Testis (tissue), 3 donors: ENCODE data around the gene TP73. TPM values are rescaled to one million over a fixed set of nuclear protein-coding genes. Genes with fewer than 3 reads are reported as not detected.
A peak's percentile ranks its signal among the peaks of the same experiment; 100 is the strongest.

Experiments used
- DNase-seq: peaks from one replicate; pipeline ENCODE4 v3.0.0-alpha.2; 2019
- H3K27ac ChIP-seq, 2 donors: fragments of 200-600 bp; sonication (generic); one replicate each; pipeline ENCODE4 v1.5.1; 2019
- H3K27me3 ChIP-seq: fragments of 200-600 bp; sonication (generic); one replicate; pipeline ENCODE4 v1.5.1; 2019
- H3K36me3 ChIP-seq: fragments of 200-600 bp; sonication (generic); one replicate; pipeline ENCODE4 v1.5.1; 2017; ENCODE audit warnings: low read depth; ENCODE audit errors: missing control alignments
- H3K4me1 ChIP-seq: fragments of 200-600 bp; sonication (generic); one replicate; pipeline ENCODE4 v1.5.1; 2019
- H3K4me3 ChIP-seq, 2 donors: fragments of 200-600 bp; sonication (generic); one replicate each; pipeline ENCODE4 v1.5.1; 2017 to 2019
- H3K9me3 ChIP-seq: fragments of 200-600 bp; sonication (generic); one replicate; pipeline ENCODE4 v1.5.1; 2017
- POLR2A ChIP-seq: fragments of 450-650 bp; IDR thresholded peaks from one replicate; pipeline ENCODE4 v1.6.1; 2017; ENCODE audit warnings: antibody characterized with exemption, mild to moderate bottlenecking, moderate library complexity
- WGBS, 2 donors: methylation state at CpG; one replicate each; pipeline ENCODE4 v1.1.5; 2018; 5-methylcytosine and 5-hydroxymethylcytosine counted together
- intact Hi-C: fragments of 100-400 bp; cut with DNase I; formaldehyde crosslinking; loops from one replicate; pipeline ENCODE4 v1.15.1; 2023; ENCODE audit warnings: low total_unique reads
- polyA plus RNA-seq: library from polyadenylated mRNA; stranded (reverse); fragments of 350-450 nt; fragmentation: Illumina TruSeq; extraction: RNeasy Lipid Tissue Mini Kit (QIAGEN cat#74804); gene quantifications from one replicate; pipeline ENCODE4 v1.2.3, GENCODE V29; 2014; ENCODE audit warnings: low read depth, low replicate concordance; ENCODE audit not compliant: insufficient read depth
- total RNA-seq, 2 donors: library from RNA; depleted of rRNA; stranded (reverse); fragments of >200 nt; gene quantifications; one replicate each; pipeline ENCODE4 v1.2.3, GENCODE V29; 2016
- TF ChIP-seq, protein P1 (sequence below), 3 experiments: fragments of 450-650 bp in 2 of 3; fragments of 200-600 bp in 1 of 3; sonication (generic) in 1 of 3; IDR thresholded peaks; one replicate each; pipeline ENCODE4 v1.5.1; 2016 to 2019; ENCODE audit warnings: antibody characterized with exemption in 3 of 3, mild to moderate bottlenecking in 2 of 3, moderate library complexity in 1 of 3

Gene TP73
- total and polyA plus RNA-seq, 3 donors from 2014 or later = 1.3 to 2.2 (median 1.5) TPM

DNA sequence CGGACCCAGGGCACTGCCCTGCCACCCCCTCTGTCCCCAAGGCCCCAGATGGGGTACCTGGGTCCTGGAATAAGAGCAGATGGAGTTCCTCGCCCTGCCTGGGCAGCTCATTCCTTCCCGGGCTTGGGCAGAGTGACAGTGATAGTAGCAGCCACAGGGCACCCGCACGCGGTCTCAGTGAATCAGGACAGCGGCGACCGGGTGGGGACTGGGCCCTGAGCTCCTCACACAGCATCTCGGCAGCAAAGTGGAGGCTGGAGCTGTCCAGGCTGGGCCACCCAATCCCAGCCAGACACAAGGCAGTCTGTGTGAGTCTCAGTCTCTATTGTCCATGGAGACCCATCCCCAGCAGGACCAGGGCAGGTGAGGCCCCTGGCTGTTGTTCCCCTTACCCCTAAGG is 62.5 kb downstream of the TP73 start:
- Histone ChIP-seq H3K9me3 (no peaks in the 10 kb centered on the region), H3K4me1 (no peaks in the 10 kb centered on the region), H3K4me3 (no peak overlapping the region), H3K27ac (no peak overlapping the region), H3K36me3 (no peaks in the 10 kb centered on the region), H3K27me3 (no peaks in the 10 kb centered on the region)
- DNase-seq = no peak
- 83 to 94% methylated on average over 2 to 9 of the region's 10 CpGs for WGBS, 2 donors
- intact Hi-C loops = no loop called here
- TF ChIP-seq, protein P1, sequence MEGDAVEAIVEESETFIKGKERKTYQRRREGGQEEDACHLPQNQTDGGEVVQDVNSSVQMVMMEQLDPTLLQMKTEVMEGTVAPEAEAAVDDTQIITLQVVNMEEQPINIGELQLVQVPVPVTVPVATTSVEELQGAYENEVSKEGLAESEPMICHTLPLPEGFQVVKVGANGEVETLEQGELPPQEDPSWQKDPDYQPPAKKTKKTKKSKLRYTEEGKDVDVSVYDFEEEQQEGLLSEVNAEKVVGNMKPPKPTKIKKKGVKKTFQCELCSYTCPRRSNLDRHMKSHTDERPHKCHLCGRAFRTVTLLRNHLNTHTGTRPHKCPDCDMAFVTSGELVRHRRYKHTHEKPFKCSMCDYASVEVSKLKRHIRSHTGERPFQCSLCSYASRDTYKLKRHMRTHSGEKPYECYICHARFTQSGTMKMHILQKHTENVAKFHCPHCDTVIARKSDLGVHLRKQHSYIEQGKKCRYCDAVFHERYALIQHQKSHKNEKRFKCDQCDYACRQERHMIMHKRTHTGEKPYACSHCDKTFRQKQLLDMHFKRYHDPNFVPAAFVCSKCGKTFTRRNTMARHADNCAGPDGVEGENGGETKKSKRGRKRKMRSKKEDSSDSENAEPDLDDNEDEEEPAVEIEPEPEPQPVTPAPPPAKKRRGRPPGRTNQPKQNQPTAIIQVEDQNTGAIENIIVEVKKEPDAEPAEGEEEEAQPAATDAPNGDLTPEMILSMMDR (IDR thresholded peaks at IDR 0.05) = no peak
- TF ChIP-seq POLR2A = no peak

- intact Hi-C loops = no loop called here
- TF ChIP-seq, protein P1 (IDR thresholded peaks at IDR 0.05) = no peak
- no peak for TF ChIP-seq POLR2A
- no peaks in the 10 kb centered on the region for H3K9me3 ChIP-seq
- WGBS, 2 donors = 75 to 91% methylated on average over 3 to 6 of the region's 6 CpGs
- no peak overlapping the region for H3K4me3 ChIP-seq
- no peaks in the 10 kb centered on the region for H3K36me3 ChIP-seq
- H3K27ac ChIP-seq = no peak overlapping the region
- no peak for DNase-seq
- no peaks in the 10 kb centered on the region for H3K4me1 ChIP-seq
- H3K27me3 ChIP-seq = no peaks in the 10 kb centered on the region
Measured at GRCh38 chr1:3716351-3716750, 64.0 kb downstream of the TP73 start.

DNA sequence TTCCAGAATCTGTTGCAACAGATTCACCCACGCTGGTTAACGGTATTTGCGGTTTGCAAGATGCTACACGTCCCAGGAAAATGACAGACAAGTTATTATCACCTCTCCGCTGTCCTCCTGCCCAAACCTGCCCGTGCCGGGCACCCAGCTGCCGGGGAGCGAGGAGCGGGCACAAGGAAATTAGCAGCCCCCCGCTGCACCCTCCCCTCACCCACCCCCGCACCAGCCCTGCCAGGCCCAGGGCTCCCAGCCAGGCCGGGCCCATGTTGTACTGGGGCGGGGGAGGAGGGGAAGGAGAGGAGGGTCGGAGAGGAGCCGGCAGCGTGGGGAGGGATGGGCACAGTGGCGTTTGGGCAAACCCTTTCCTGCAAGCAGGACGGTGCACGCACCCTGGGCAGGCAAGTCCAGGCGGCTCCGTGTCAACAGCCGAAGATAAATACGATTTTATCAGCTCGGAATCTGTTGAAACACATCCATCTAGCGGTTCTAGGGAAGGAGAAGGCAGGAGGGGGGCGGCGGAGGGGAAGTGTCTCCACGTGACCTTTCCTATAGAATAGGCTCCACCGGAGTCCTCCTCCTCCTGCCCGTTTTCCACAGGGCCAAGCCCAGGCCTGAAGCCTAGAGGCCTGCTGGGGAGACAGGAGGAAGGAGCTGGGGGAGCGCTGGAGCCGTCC is 64.9 kb downstream of the TP73 start:
- Histone ChIP-seq H3K36me3 (no peaks in the 10 kb centered on the region), H3K27me3 (no peaks in the 10 kb centered on the region), H3K9me3 (no peaks in the 10 kb centered on the region), H3K27ac (no peak overlapping the region), H3K4me1 (no peaks in the 10 kb centered on the region), H3K4me3 (no peak overlapping the region)
- WGBS, 2 donors = 61 to 68% methylated on average over 31 to 33 of the region's 33 CpGs
- TF ChIP-seq, protein P1 (IDR thresholded peaks at IDR 0.05) = no peak
- no peak for TF ChIP-seq POLR2A
- intact Hi-C loops = no loop called here
- DNase-seq = no peak

DNA sequence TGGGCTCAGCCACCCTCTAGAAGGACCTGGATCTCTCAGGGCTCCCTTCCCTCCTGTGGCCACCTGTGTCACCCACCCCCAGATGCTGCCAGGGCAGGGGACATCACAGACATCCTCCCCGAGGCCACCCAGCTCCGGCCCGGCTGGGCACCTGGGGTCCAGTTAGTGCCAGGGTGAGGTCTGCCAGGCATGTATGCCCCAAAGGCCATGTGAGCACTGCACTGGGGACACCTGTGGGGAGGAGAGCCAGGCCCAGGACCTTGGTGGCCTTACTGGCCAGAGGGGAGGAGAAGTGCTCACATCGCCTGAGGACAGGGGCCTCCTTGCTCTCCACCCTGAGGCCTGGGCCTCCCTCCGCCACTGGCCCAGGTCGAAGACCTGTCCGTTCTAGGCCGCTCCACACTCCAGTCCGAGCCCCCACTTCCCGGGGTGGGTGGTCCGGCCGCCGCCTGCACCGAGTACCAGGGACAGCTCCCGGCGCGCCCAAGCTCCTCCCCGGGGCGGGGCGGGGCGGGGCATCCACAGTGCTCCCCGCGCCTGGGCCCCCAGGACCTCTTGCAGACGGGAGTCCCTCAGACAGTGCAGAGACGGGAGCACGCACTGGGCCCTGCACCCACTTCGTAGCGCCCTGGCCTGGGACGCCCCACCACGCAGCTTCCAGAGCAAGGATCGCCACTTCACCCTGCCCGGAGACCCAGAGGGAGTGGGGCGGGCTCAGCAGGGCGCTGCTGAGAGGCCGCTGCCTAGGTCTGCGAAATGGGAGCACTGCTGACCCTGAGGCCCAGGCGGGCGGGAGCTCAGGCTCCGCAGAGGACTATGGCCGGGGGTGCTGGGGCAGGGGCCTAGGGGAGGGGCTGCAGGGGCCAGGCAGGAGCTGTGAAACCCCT is 65.6 kb downstream of the TP73 start:
- WGBS, 2 donors = 45 to 78% methylated on average over 3 to 32 of the region's 40 CpGs
- peak overlapping the region in 1 of 2 donors; percentile 29 for H3K4me3 ChIP-seq
- TF ChIP-seq, protein P1 (IDR thresholded peaks at IDR 0.05) = no peak
- TF ChIP-seq POLR2A = no peak
- H3K9me3 ChIP-seq = no peaks in the 10 kb centered on the region
- intact Hi-C loops = no loop called here
- H3K4me1 ChIP-seq = no peaks in the 10 kb centered on the region
- H3K27me3 ChIP-seq = no peaks in the 10 kb centered on the region
- peak; percentile 43 for DNase-seq
- no peaks in the 10 kb centered on the region for H3K36me3 ChIP-seq
- no peak overlapping the region for H3K27ac ChIP-seq
